Measurements from ENCODE around the gene FOXR1.
"Not testable (repeated sequence)": the region's sequence is repeated elsewhere in the genome, so short reads cannot be mapped to it uniquely, and the experiment has no call there.

DNA sequence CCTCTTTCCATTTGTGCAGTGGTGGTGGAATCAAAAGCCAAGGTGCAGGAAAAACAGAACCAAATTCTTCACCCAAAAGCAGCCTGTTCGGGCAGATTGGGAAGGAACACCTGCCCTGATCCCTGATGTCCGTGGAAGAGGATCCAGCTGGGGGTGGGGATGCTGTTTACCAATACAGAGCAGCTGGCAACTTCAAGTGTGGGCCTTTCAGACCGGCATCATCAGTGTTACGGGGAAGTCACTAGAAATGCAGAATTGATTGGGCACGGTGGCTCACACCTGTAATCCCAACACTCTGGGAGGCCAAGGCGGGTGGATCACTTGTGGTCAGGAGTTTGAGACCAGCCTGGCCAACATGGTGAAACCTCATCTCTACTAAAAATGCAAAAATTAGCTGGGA is 17.6 kb upstream of the FOXR1 start:
- TF ChIP-seq, protein P1, sequence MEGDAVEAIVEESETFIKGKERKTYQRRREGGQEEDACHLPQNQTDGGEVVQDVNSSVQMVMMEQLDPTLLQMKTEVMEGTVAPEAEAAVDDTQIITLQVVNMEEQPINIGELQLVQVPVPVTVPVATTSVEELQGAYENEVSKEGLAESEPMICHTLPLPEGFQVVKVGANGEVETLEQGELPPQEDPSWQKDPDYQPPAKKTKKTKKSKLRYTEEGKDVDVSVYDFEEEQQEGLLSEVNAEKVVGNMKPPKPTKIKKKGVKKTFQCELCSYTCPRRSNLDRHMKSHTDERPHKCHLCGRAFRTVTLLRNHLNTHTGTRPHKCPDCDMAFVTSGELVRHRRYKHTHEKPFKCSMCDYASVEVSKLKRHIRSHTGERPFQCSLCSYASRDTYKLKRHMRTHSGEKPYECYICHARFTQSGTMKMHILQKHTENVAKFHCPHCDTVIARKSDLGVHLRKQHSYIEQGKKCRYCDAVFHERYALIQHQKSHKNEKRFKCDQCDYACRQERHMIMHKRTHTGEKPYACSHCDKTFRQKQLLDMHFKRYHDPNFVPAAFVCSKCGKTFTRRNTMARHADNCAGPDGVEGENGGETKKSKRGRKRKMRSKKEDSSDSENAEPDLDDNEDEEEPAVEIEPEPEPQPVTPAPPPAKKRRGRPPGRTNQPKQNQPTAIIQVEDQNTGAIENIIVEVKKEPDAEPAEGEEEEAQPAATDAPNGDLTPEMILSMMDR (IDR thresholded peaks at IDR 0.05; ENCODE audit: insufficient read depth, low read length) = not testable (repeated sequence)
- TF ChIP-seq, protein P2, sequence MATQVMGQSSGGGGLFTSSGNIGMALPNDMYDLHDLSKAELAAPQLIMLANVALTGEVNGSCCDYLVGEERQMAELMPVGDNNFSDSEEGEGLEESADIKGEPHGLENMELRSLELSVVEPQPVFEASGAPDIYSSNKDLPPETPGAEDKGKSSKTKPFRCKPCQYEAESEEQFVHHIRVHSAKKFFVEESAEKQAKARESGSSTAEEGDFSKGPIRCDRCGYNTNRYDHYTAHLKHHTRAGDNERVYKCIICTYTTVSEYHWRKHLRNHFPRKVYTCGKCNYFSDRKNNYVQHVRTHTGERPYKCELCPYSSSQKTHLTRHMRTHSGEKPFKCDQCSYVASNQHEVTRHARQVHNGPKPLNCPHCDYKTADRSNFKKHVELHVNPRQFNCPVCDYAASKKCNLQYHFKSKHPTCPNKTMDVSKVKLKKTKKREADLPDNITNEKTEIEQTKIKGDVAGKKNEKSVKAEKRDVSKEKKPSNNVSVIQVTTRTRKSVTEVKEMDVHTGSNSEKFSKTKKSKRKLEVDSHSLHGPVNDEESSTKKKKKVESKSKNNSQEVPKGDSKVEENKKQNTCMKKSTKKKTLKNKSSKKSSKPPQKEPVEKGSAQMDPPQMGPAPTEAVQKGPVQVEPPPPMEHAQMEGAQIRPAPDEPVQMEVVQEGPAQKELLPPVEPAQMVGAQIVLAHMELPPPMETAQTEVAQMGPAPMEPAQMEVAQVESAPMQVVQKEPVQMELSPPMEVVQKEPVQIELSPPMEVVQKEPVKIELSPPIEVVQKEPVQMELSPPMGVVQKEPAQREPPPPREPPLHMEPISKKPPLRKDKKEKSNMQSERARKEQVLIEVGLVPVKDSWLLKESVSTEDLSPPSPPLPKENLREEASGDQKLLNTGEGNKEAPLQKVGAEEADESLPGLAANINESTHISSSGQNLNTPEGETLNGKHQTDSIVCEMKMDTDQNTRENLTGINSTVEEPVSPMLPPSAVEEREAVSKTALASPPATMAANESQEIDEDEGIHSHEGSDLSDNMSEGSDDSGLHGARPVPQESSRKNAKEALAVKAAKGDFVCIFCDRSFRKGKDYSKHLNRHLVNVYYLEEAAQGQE (IDR thresholded peaks at IDR 0.05; ENCODE audit: insufficient replicate concordance, low read depth) = not testable (repeated sequence)
- TF ChIP-seq GABPA, POLR2AphosphoS5 (IDR thresholded peaks at IDR 0.05; ENCODE audit: low read depth): not testable (repeated sequence)

Data from HL-60 (cell line).